ENCODE data around the gene NR2F2.

Gene NR2F2

GRCh38 chr15:96330450-96331143 is at the start of gene NR2F2:
TSS of gene NR2F2 (plus strand) at chr15:96330700. CDS start at chr15:96332106, 1,406 bp downstream.
- peaks cover 86% of the 10 kb centered on the region for H3K27me3 Mint-ChIP-seq (ENCODE audit: low read depth)
- H3K36me3 Mint-ChIP-seq (ENCODE audit: low read depth), result peaks cover 3% of the 10 kb centered on the region
- H3K27ac Mint-ChIP-seq, result peak within 1 kb of the TSS; percentile 68
- peaks cover 3% of the 10 kb centered on the region for H3K9me3 Mint-ChIP-seq
- H3K4me1 Mint-ChIP-seq (ENCODE audit: low read depth), result peaks cover 8% of the 10 kb centered on the region
- DNase-seq (ENCODE audit: low spot score), result peak; percentile 65
- peak within 1 kb of the TSS; percentile 90 for H3K4me3 Mint-ChIP-seq

GRCh38 chr15:96285305-96285704 is 45.2 kb upstream of the NR2F2 start:
- Mint-ChIP-seq H3K4me3 (no peak overlapping the region), H3K27me3 (ENCODE audit: low read depth) (no peaks in the 10 kb centered on the region), H3K4me1 (ENCODE audit: low read depth) (no peaks in the 10 kb centered on the region), H3K9me3 (peaks cover 4% of the 10 kb centered on the region), H3K27ac (no peak overlapping the region), H3K36me3 (ENCODE audit: low read depth) (no peaks in the 10 kb centered on the region)
- DNase-seq (ENCODE audit: low spot score), result no peak

- Mint-ChIP-seq H3K9me3 (peaks cover 4% of the 10 kb centered on the region), H3K36me3 (ENCODE audit: low read depth) (no peaks in the 10 kb centered on the region), H3K4me1 (ENCODE audit: low read depth) (no peaks in the 10 kb centered on the region), H3K27me3 (ENCODE audit: low read depth) (no peaks in the 10 kb centered on the region), H3K4me3 (no peak overlapping the region), H3K27ac (no peak overlapping the region)
- DNase-seq (ENCODE audit: low spot score), result no peak
These were observed 44.7 kb upstream of the NR2F2 start for GRCh38 chr15:96285729-96286254.

- Mint-ChIP-seq H3K4me3 (no peak overlapping the region), H3K27me3 (ENCODE audit: low read depth) (no peaks in the 10 kb centered on the region), H3K4me1 (ENCODE audit: low read depth) (no peaks in the 10 kb centered on the region), H3K9me3 (no peaks in the 10 kb centered on the region), H3K36me3 (ENCODE audit: low read depth) (no peaks in the 10 kb centered on the region), H3K27ac (no peak overlapping the region)
- no peak for DNase-seq (ENCODE audit: low spot score)
These were observed 39.8 kb upstream of the NR2F2 start for GRCh38 chr15:96290679-96291078.

GRCh38 chr15:96292635-96293034 is 37.9 kb upstream of the NR2F2 start:
- DNase-seq (ENCODE audit: low spot score), result no peak
- Mint-ChIP-seq H3K36me3 (ENCODE audit: low read depth) (no peaks in the 10 kb centered on the region), H3K27ac (no peak overlapping the region), H3K4me1 (ENCODE audit: low read depth) (no peaks in the 10 kb centered on the region), H3K4me3 (no peak overlapping the region), H3K27me3 (ENCODE audit: low read depth) (no peaks in the 10 kb centered on the region), H3K9me3 (no peaks in the 10 kb centered on the region)

- Mint-ChIP-seq H3K4me3 (no peak overlapping the region), H3K27me3 (ENCODE audit: low read depth) (no peaks in the 10 kb centered on the region), H3K27ac (no peak overlapping the region), H3K9me3 (peaks cover 7% of the 10 kb centered on the region), H3K36me3 (ENCODE audit: low read depth) (no peaks in the 10 kb centered on the region), H3K4me1 (ENCODE audit: low read depth) (no peaks in the 10 kb centered on the region)
- DNase-seq (ENCODE audit: low spot score), result no peak
These were observed 37.1 kb upstream of the NR2F2 start for GRCh38 chr15:96293441-96293840.

GRCh38 chr15:96294766-96295165 is 35.7 kb upstream of the NR2F2 start:
- Mint-ChIP-seq H3K4me3 (no peak overlapping the region), H3K4me1 (ENCODE audit: low read depth) (no peaks in the 10 kb centered on the region), H3K27ac (no peak overlapping the region), H3K27me3 (ENCODE audit: low read depth) (no peaks in the 10 kb centered on the region), H3K9me3 (peaks cover 11% of the 10 kb centered on the region), H3K36me3 (ENCODE audit: low read depth) (no peaks in the 10 kb centered on the region)
- no peak for DNase-seq (ENCODE audit: low spot score)

- Mint-ChIP-seq H3K36me3 (ENCODE audit: low read depth) (no peaks in the 10 kb centered on the region), H3K27ac (no peak overlapping the region), H3K27me3 (ENCODE audit: low read depth) (no peaks in the 10 kb centered on the region), H3K4me3 (no peak overlapping the region), H3K4me1 (ENCODE audit: low read depth) (no peaks in the 10 kb centered on the region), H3K9me3 (peaks cover 11% of the 10 kb centered on the region)
- DNase-seq (ENCODE audit: low spot score), result no peak
These were observed 34.2 kb upstream of the NR2F2 start for GRCh38 chr15:96296264-96296663.

- H3K4me3 Mint-ChIP-seq, result no peak overlapping the region
- no peak overlapping the region for H3K27ac Mint-ChIP-seq
- no peaks in the 10 kb centered on the region for H3K4me1 Mint-ChIP-seq (ENCODE audit: low read depth)
- DNase-seq (ENCODE audit: low spot score), result no peak
- no peaks in the 10 kb centered on the region for H3K27me3 Mint-ChIP-seq (ENCODE audit: low read depth)
- H3K36me3 Mint-ChIP-seq (ENCODE audit: low read depth), result no peaks in the 10 kb centered on the region
- peaks cover 11% of the 10 kb centered on the region for H3K9me3 Mint-ChIP-seq
These were observed 32.7 kb upstream of the NR2F2 start for GRCh38 chr15:96297783-96298182.

GRCh38 chr15:96298217-96298616 is 32.3 kb upstream of the NR2F2 start:
- no peak for DNase-seq (ENCODE audit: low spot score)
- H3K27me3 Mint-ChIP-seq (ENCODE audit: low read depth), result no peaks in the 10 kb centered on the region
- peaks cover 11% of the 10 kb centered on the region for H3K9me3 Mint-ChIP-seq
- H3K4me1 Mint-ChIP-seq (ENCODE audit: low read depth), result no peaks in the 10 kb centered on the region
- H3K27ac Mint-ChIP-seq, result no peak overlapping the region
- H3K36me3 Mint-ChIP-seq (ENCODE audit: low read depth), result no peaks in the 10 kb centered on the region
- H3K4me3 Mint-ChIP-seq, result no peak overlapping the region

GRCh38 chr15:96300836-96301235 is 29.7 kb upstream of the NR2F2 start:
- Mint-ChIP-seq H3K27ac (no peak overlapping the region), H3K27me3 (ENCODE audit: low read depth) (no peaks in the 10 kb centered on the region), H3K9me3 (peaks cover 11% of the 10 kb centered on the region), H3K4me3 (no peak overlapping the region), H3K4me1 (ENCODE audit: low read depth) (no peaks in the 10 kb centered on the region), H3K36me3 (ENCODE audit: low read depth) (no peaks in the 10 kb centered on the region)
- no peak for DNase-seq (ENCODE audit: low spot score)

GRCh38 chr15:96303503-96304056 is 26.9 kb upstream of the NR2F2 start:
- no peak for DNase-seq (ENCODE audit: low spot score)
- H3K4me1 Mint-ChIP-seq (ENCODE audit: low read depth), result no peaks in the 10 kb centered on the region
- no peak overlapping the region for H3K27ac Mint-ChIP-seq
- no peaks in the 10 kb centered on the region for H3K27me3 Mint-ChIP-seq (ENCODE audit: low read depth)
- no peak overlapping the region for H3K4me3 Mint-ChIP-seq
- H3K9me3 Mint-ChIP-seq, result peaks cover 2% of the 10 kb centered on the region
- no peaks in the 10 kb centered on the region for H3K36me3 Mint-ChIP-seq (ENCODE audit: low read depth)

- no peaks in the 10 kb centered on the region for H3K36me3 Mint-ChIP-seq (ENCODE audit: low read depth)
- no peak overlapping the region for H3K4me3 Mint-ChIP-seq
- H3K9me3 Mint-ChIP-seq, result no peaks in the 10 kb centered on the region
These were observed 25.7 kb upstream of the NR2F2 start for GRCh38 chr15:96304839-96305238.

GRCh38 chr15:96306321-96306720 is 24.2 kb upstream of the NR2F2 start:
- Mint-ChIP-seq H3K27me3 (ENCODE audit: low read depth) (no peaks in the 10 kb centered on the region), H3K9me3 (no peaks in the 10 kb centered on the region), H3K4me1 (ENCODE audit: low read depth) (no peaks in the 10 kb centered on the region), H3K27ac (no peak overlapping the region), H3K4me3 (no peak overlapping the region), H3K36me3 (ENCODE audit: low read depth) (no peaks in the 10 kb centered on the region)
- no peak for DNase-seq (ENCODE audit: low spot score)

More at GRCh38 chr15:96304839-96305238, 25.7 kb upstream of the NR2F2 start:
- Mint-ChIP-seq H3K4me1 (ENCODE audit: low read depth) (no peaks in the 10 kb centered on the region), H3K27ac (no peak overlapping the region), H3K27me3 (ENCODE audit: low read depth) (no peaks in the 10 kb centered on the region)
- DNase-seq (ENCODE audit: low spot score), result no peak

Measured in T-helper 2 cell treated with Interferon-gamma antibody and Interleukin-4, amounts not matched to agents 5 μg/mL and 100 μg/mL, for 36 hours (primary cell).